Raji (cell line): ENCODE measurements around the gene CFAP221.

Experiments
- POLR2A ChIP-seq: IDR thresholded peaks from 2 replicates; pipeline ENCODE4 v1.6.1; 2011; ENCODE audit warnings: low read depth, low read length, control low read depth; ENCODE audit not compliant: insufficient read depth

CFAP221 gene

GRCh38 chr2:119553687-119554344 lies 9.6 kb downstream of the CFAP221 start:
- no peak for TF ChIP-seq POLR2A

GRCh38 chr2:119565481-119565880 lies 21.2 kb downstream of the CFAP221 start:
- no peak for TF ChIP-seq POLR2A

GRCh38 chr2:119567292-119567691 lies 23.0 kb downstream of the CFAP221 start:
- no peak for TF ChIP-seq POLR2A

- no peak for TF ChIP-seq POLR2A
These were observed 30.0 kb downstream of the CFAP221 start for GRCh38 chr2:119574108-119574815.

GRCh38 chr2:119574864-119575263 lies 30.6 kb downstream of the CFAP221 start:
- TF ChIP-seq POLR2A = no peak

- TF ChIP-seq POLR2A = no peak
These were observed 31.2 kb downstream of the CFAP221 start for GRCh38 chr2:119575439-119575838.

GRCh38 chr2:119579424-119580295 lies 35.4 kb downstream of the CFAP221 start:
- TF ChIP-seq POLR2A = no peak

- no peak for TF ChIP-seq POLR2A
These were observed 36.4 kb downstream of the CFAP221 start for GRCh38 chr2:119580550-119581072.

- no peak for TF ChIP-seq POLR2A
These were observed 39.0 kb downstream of the CFAP221 start for GRCh38 chr2:119583291-119583690.

- TF ChIP-seq POLR2A = no peak
These were observed 40.2 kb downstream of the CFAP221 start for GRCh38 chr2:119584469-119584868.

GRCh38 chr2:119586085-119586484 lies 41.8 kb downstream of the CFAP221 start:
- no peak for TF ChIP-seq POLR2A

GRCh38 chr2:119590873-119591272 lies 46.6 kb downstream of the CFAP221 start:
- no peak for TF ChIP-seq POLR2A

GRCh38 chr2:119591523-119591922 lies 47.3 kb downstream of the CFAP221 start:
- no peak for TF ChIP-seq POLR2A

- TF ChIP-seq POLR2A = no peak
These were observed 48.2 kb downstream of the CFAP221 start for GRCh38 chr2:119592436-119592835.

- no peak for TF ChIP-seq POLR2A
These were observed 52.4 kb downstream of the CFAP221 start for GRCh38 chr2:119596638-119597037.
